ENCODE measurements around the gene PAK4. TPM values are rescaled to one million over a fixed set of nuclear protein-coding genes. Genes with fewer than 3 reads are reported as not detected.

The PAK4 gene
- total RNA-seq, 1 donor from 2014 or later: 27.5 TPM

- H3K4me3 ChIP-seq (ENCODE audit: low read depth, low read length): no peak overlapping the region
- DNase-seq (ENCODE audit: low read depth): no peak
- TF ChIP-seq CTCF (conservative IDR thresholded peaks at IDR 0.05; ENCODE audit: low read depth, low read length): no peak
These were observed 24.6 kb downstream of the PAK4 start for GRCh38 chr19:39150235-39150634.

GRCh38 chr19:39150807-39151600 lies 25.4 kb downstream of the PAK4 start:
- no peak for TF ChIP-seq CTCF (conservative IDR thresholded peaks at IDR 0.05; ENCODE audit: low read depth, low read length)
- H3K4me3 ChIP-seq (ENCODE audit: low read depth, low read length): no peak overlapping the region
- DNase-seq (ENCODE audit: low read depth): no peak

GRCh38 chr19:39152066-39152465 lies 26.5 kb downstream of the PAK4 start:
- no peak for TF ChIP-seq CTCF (conservative IDR thresholded peaks at IDR 0.05; ENCODE audit: low read depth, low read length)
- no peak overlapping the region for H3K4me3 ChIP-seq (ENCODE audit: low read depth, low read length)
- no peak for DNase-seq (ENCODE audit: low read depth)

GRCh38 chr19:39154100-39154628 lies 28.6 kb downstream of the PAK4 start:
- H3K4me3 ChIP-seq (ENCODE audit: low read depth, low read length): no peak overlapping the region
- DNase-seq (ENCODE audit: low read depth): no peak
- no peak for TF ChIP-seq CTCF (conservative IDR thresholded peaks at IDR 0.05; ENCODE audit: low read depth, low read length)

- H3K4me3 ChIP-seq (ENCODE audit: low read depth, low read length): no peak overlapping the region
- no peak for TF ChIP-seq CTCF (conservative IDR thresholded peaks at IDR 0.05; ENCODE audit: low read depth, low read length)
- DNase-seq (ENCODE audit: low read depth): no peak
These were observed 29.1 kb downstream of the PAK4 start for GRCh38 chr19:39154629-39155100.

GRCh38 chr19:39155114-39155700 lies 29.6 kb downstream of the PAK4 start:
- DNase-seq (ENCODE audit: low read depth): no peak
- no peak overlapping the region for H3K4me3 ChIP-seq (ENCODE audit: low read depth, low read length)
- no peak for TF ChIP-seq CTCF (conservative IDR thresholded peaks at IDR 0.05; ENCODE audit: low read depth, low read length)

Data from epithelial cell of proximal tubule (primary cell).